GM19328 (cell line): ENCODE data around the gene PSMA4.
"Not testable (repeated sequence)": the region's sequence is repeated elsewhere in the genome, so short reads cannot be mapped to it uniquely, and the experiment has no call there.

ENCODE experiments used
- ATAC-seq: cut with Tn5 transposase; IDR thresholded peaks from one replicate; pipeline ENCODE4 v1.9.1; 2021; ENCODE audit warnings: mild to moderate bottlenecking, moderate library complexity; ENCODE audit not compliant: unreplicated experiment

Gene PSMA4

DNA sequence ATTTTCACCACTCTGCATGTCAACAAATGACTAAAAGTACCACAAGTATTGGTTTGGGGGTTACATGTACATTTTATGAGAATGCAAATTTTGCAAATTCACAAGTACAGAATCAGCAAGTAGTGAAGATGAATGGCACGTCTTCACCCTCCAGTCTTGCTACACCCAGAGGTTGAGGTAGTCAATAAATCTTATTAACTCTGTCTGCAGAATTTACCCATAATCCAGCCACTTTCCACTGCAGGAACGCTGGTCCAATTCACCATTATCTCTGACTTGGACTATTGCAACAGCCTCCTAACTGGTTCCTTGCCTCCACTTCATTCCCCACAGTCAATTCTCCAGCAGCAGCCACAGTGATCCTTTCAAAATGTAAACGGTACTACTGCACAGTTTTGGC lies 10.6 kb downstream of the PSMA4 start:
- no peak for ATAC-seq

DNA sequence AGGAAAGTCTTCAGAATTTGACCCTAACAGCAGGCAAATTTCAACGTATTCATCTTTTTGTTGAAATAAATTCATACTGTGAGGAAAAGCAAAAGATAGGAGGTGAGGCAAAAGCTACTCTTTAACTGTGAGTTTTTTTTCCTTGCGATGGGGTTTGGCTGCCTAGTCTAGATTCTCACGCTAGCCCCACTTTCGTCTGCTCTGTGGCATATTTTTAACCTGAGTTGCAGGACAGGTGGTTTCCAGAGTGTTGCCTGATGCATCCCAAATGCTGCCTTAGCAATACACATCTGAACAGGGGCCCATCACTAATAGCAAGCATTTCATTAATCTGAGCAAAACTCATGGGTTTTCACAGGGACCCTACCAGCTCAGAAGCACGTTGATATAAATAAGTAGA lies 11.7 kb downstream of the PSMA4 start:
- no peak for ATAC-seq

DNA sequence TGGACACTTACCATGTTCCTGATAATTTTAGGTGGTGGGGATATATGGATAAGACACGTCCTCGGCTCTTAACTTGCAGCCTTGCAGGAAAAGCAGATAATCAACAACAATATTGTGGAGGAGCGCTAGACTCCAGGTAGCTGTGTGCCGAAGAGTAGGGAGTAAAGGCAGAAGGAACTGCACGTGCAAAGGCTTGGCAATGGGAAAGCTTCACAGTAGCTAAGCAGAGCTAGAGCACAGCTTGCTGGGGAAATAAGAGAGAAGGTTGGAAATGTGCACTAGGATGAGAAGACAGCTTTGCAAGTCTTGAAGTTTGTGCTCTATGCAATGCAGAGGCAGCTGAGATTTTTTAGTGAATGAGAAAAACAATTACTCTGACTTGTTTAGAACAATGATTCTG lies 12.4 kb downstream of the PSMA4 start:
- no peak for ATAC-seq

- not testable (repeated sequence) for ATAC-seq
Observed at GRCh38 chr15:78560201-78560600, 20.0 kb downstream of the PSMA4 start.

DNA sequence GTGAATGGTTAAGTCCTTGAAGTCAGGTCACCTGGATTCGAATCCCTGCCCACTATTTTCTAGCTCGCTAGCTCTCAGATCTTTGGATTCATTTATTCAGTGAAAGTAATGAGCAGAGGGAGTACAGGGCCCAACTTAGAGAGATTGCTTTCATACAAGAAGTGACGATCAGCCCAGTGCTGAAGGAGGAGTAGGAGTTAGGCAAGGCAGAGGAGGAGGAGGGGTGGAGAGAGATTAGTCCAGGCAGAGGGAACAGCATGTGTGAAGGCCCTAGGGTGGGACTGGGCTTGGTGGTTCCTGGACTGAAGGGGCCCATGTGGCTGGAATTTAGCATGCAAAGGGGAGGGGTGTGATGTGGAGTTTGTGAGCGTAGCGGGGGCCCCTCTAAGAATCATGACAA lies 21.2 kb downstream of the PSMA4 start:
- no peak for ATAC-seq

- ATAC-seq: no peak
Observed at GRCh38 chr15:78563092-78563491, 22.8 kb downstream of the PSMA4 start.

DNA sequence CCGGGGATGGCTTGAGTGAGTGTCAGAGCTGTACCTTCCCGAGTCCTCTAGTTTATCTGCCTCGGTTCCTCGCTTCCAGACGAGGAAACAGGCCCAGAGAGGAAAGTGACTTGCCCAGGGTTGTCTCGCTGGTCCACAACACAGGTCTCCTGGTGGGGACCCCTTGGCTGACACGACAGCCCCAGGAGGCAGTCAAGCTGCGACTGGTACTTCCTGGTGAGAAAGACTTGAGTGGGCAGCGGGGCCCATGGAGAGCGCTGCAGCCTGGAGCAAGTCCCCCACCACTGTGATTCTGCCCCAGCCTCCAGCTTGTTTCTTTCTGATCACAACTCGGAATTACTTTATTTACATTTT lies 24.5 kb downstream of the PSMA4 start:
- ATAC-seq: no peak

DNA sequence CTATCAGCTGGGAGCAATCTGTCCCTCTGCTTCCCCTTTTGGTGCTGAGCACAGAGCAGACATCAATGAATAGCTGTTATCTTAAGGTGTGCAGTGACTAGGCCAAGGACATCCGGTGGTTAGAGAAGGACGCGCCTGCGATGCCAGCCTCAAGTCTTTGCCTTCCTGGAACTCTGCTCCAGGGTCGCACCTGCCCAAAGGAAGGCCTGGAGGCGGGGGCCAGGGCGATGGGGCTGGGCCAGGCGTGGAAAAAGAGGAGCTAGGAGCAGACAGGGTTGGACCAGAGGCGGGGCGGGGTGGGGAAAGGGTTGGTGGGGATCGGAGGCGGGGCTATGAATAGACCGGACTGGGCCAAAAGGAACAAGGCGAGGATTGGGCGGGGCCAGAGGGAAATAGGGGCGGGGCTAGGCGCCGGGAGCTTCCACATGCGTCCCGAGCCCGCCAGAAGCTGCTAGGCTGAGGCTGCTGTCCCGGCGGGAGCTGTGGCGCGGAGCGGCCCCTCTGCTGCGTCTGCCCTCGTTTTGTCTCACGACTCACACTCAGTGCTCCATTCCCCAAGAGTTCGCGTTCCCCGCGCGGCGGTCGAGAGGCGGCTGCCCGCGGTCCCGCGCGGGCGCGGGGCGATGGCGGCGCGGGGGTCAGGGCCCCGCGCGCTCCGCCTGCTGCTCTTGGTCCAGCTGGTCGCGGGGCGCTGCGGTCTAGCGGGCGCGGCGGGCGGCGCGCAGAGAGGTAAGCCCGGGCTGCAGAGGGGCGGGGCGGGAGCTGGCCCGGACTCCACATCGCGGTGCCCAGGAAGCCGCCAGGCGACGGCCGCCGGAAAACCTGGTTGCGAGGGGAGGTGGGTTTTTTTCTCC lies 25.1 kb downstream of the PSMA4 start, which contains the start of gene CHRNA5:
TSS of gene CHRNA5 (plus strand) at position 424 of the 854 bp plus-strand sequence. CDS start at position 624, 200 bp downstream.
- ATAC-seq: peak; percentile 74

DNA sequence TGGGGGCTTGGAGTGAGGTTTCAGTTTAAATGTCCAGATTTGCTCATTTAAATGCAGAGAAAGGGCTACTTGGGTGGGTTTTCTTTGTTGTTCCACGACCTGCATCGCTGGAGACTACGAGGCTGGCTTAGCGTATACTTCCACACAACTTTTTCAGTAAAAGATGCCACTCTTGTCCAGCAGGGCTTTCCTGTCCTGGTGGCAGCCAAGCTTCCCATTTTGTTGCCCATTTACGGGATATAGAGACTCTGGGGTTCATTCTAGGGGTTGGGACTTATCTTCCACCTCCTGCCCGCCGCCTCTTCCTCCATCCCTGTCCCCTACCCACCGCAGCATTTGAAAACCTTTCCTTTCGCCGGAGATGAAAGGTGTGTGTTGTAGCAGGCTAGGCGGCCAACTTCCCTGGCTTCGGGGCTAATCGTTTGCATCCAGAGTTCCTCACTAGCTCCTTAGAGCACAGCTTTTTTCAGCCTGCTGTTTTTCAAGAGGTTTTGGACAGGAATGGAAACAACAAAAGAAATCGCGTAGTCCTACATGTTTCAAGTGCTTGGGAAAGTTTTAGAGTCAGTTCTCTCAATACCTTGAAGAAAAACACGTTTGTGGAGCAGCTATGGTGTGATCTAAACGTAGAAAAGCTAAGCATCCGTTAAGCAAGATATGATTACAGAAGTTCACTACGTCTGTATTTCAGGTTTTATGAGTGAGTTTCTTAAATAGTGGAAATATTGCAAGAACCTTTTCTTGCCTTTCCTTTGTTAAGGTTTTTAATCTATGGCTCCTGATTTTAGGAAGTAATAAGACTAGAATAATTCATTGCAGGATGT lies 25.9 kb downstream of the PSMA4 start:
- ATAC-seq: no peak

- ATAC-seq: no peak
Observed at GRCh38 chr15:78567531-78567930, 27.3 kb downstream of the PSMA4 start.

DNA sequence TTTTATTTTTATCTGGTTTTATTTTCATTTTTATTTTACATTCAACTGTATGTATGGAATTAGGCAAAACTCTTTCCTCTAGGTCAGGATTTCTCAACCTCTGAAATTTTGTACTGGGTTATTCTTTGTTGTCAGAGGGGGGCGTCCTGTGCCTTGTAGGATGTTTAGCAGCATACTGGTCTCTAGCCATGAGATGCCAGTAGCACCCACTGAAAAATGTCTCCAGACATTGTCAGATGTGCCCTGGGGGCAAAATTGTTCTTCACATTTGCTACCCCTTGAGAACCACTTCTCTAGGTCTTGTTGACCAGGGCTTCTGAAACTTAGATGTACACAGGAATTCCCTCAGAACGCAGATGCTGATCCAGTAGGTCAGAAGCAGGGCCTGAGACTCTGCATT lies 30.5 kb downstream of the PSMA4 start:
- ATAC-seq: no peak

- ATAC-seq: no peak
Observed at GRCh38 chr15:78571382-78571781, 31.1 kb downstream of the PSMA4 start.

DNA sequence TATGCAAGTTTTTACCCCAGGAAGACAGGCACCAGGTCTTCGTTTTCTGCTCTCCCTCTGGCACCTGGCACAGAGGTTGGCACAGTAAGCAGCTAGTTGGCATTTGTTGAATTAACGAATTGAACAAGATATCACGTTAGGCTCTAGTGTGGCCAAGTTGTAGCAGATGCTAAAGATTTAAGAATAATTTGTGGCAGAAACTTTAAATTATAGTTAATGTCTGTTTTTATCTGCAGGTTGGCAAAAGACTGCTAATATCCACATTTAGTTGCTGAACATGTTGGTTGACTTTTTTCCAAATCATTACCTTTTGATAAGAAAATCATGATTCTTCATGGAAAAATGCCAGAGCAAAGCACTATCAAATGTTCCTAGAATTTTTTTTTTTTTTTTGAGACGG lies 33.2 kb downstream of the PSMA4 start:
- no peak for ATAC-seq

DNA sequence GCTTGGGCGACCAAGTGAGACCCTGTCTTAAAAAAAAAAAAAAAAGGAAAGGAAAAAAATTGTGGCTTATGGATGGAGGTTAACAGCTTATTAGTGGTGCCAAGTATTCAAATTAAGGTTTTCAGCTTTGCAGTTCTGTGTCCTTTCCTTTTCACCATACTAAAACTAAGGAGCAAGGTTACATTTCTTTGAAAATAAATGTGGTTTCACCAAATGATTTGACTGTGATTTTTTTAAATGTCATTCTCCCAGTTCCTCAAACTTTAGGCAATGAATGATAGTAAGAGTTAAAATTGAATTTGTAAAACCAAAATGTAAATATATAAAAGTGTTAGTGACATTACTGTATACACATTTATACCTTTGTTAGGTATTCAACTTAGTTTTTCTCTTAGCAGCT lies 34.7 kb downstream of the PSMA4 start:
- ATAC-seq: no peak

DNA sequence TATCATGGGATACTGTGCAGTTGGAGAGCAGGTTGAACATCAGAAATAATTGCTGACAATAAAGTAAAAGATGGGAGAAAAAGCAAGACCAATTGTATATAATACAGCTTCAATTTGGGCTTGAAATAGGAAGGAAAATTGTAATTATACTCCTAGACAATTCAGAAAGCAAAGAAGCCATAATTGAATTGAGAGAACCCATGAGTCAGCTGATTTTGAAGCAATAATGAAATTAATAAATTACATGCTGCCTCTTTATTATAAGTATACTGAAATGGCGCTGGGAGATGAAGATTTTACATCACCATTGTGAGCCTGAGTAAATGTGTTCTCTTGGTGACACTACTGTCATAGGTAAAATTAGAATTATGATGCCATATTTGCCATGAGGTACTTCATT lies 57.3 kb downstream of the PSMA4 start:
- ATAC-seq: no peak

DNA sequence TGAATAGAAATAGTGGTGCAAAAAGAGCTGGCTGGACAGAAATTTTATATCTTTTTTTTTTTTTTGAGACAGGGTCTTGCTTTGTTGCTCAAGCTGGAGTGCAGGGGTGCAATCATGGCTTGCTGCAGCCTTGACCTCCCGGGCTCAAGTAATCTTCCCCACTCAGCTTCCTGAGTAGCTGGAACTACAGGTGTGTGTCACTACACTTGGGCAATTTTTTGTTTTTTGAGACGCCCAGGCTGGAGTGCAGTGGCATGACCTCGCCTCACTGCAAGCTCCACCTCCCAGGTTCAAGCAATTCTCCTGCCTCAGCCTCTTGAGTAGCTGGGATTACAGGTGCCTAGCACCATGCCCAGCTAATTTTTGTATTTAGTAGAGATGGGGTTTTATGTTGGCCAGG lies 58.1 kb downstream of the PSMA4 start:
- no peak for ATAC-seq

DNA sequence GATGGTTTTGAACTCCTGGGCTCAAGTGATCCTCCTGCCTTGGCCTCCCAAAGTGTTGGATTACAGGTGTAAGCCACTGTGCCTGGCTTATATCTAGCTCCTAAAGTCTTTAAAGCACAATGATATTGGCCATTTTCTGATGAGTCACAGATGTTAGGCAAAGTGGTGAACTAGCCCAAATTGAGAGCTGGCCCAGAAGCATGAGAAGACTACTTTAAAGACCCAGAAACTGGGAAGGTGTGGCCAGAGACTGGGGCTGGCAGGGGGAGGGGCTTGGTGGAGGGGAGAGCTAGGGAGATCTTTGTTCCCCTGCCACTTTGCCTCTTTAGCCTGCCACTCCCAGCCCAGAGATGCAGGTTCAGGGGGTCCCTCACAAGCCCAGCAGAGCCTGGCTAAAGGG lies 58.9 kb downstream of the PSMA4 start:
- ATAC-seq: no peak
